Fibroblast of skin of left quadriceps (primary cell): ENCODE results near the gene WNT9B.
"Not testable (repeated sequence)": the region's sequence is repeated elsewhere in the genome, so short reads cannot be mapped to it uniquely, and the experiment has no call there.

Experiments
- DNase-seq, 2 experiments: peaks; one replicate each; pipeline ENCODE4 v3.0.0-alpha.2; 2013; ENCODE audit warnings: low read depth in 2 of 2

The WNT9B gene

DNA sequence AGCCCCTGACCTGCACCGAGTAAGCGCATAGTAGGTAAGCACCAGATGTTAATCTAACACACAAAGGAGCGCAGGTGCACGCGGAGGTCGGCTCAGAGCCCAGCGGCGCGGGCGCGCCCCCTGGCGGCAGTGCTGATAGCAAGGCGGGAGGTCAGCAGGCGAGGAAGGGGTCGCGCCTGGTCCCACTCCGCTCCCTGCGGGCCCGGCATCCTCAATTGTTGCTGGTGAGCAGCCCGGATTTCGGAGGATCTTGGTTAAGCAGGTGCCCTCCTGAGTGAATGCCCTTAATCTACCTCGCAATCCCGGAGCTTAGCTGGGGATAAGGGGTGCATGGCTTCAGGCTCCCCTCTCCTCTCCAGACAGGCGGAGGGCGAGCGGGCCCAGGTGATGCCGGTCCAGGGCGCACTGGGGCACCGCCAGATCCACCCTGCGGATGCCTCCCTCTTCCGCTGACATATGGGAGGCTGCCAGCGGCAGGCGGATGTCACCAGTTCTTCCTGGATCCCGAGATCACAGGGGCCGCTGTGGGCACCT, 28.9 kb upstream of the WNT9B start:
- no peak for DNase-seq

- no peak for DNase-seq
These were observed 27.7 kb upstream of the WNT9B start for GRCh38 chr17:46823657-46824056.

DNA sequence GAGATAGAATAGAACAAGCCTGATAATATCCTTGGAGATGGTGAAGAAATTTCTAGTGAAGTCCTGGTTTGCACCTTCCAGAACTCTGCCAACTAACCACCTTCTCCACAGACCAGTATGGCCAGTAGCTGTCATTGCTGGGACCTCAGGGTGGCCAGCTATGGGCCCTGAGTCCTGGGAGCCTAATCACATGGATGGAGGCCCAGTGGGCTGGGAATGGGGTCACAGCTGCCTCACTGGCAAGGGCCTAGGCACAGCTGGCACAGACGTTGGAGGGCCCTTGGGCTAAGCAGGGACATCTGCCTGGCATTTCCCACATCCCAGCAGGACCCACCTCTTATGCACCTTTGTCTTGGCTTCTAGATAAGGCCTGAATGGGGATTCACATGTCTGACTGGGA, 25.3 kb upstream of the WNT9B start:
- DNase-seq: no peak

GRCh38 chr17:46827274-46827673, 24.1 kb upstream of the WNT9B start:
- DNase-seq: no peak

GRCh38 chr17:46831573-46832330, 19.6 kb upstream of the WNT9B start:
- DNase-seq: no peak

DNA sequence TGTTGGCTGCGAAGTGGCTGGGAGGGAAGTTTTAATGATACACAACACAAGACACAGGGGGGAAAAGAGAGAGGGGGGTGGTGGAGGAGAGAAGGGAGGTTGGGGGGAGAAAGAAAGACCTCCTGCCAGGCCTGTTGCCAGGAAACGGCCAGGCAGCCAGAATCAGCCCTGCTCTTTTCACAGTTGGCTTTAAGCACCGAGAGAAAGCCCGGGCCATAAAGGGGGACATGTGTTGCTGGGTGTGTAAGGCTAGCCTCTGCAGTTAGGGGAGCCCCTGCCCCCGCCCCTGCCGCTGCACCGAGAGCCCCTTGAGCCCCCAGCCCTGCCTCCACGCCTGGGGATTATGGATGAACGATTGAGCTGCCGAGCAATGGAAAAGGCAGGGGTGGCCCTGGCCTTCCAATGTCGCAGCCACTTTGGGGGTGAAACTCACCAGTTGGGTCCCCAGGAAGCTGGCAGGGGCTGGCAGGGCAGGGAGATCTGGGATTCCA, 19.0 kb upstream of the WNT9B start:
- no peak for DNase-seq

DNA sequence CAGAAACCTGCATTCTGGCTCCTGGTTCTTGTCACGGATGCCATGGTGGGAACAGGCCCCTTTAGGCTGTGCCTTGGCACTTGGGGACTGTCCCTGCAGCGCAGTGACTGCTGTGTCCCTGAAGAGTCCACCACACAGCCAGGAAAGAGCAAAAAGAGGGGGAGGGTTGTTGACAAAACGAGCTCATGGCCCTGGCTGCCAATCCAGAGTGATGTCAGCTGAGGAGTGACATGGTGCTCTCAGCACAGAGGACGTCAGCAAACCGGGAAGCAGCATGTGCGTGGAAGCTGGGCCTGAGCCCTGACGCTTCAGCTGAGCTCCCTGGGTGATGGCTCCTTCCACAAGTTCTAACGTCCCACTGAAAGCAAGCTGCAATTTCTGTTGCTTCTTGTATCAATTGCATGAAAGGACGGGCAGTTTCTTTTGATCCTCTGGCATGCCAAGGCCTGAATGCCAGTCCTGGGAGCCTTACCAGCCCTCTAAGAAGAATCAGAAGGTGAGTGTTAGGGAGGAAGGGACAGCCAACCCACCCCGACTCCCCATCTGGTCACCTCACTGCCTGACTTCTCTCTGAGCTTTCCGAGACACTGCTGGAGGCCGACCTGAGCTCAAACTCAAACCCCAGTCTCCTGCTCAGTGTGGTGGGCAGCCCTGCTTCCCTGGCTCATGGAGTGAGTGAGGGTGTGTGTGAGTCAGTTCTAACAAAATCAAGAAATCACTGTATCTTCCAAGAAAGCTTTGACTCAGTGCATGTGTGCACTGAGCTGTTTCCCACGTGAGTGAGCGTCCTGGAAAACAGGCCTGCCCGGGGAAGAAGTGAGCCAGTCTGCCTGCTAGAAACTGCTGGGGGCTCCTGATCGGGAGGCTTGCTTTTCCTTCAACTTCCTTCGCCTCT, 18.2 kb upstream of the WNT9B start:
- DNase-seq: peak; percentile 47 to 48

DNA sequence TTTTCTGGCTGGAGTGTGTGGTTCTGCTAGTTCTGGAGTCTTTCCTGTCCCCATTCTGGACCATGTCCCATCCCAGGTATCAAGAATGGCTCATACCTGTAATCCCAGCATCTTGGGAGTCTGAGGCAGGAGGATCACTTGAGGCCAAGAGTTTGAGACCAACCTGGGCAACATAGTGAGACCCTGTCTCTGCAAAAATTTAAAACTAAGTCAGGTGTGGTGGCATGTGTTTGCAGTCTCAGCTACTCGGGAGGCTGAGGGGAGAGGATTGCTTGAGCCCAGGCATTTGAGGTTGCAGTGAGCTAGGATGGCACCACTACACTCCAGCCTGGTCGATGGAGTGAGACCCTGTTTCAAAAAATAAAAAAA, 17.6 kb upstream of the WNT9B start:
- DNase-seq: no peak

- DNase-seq: no peak
These were observed 16.5 kb upstream of the WNT9B start for GRCh38 chr17:46834846-46835245.

DNA sequence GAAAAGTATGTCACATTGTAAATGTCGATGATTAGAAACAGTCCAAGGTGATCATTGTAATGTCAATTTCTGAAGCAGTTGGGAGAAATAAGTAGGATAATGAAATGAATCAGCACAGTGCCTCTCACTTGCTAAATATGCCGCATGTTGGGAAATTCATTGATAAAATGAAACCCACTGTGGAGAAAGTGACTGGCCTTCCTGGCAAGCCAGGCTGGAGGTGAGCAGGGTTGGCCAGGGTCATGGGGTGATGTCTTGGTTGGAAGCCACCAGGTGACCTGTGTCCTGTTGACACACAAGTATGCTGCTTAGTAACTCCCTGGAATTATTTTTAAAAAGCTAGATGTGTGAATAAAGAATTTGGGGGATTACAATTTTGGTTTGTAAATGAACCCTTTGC, 14.9 kb upstream of the WNT9B start:
- DNase-seq: no peak

GRCh38 chr17:46837521-46837920, 13.9 kb upstream of the WNT9B start:
- DNase-seq: no peak

DNA sequence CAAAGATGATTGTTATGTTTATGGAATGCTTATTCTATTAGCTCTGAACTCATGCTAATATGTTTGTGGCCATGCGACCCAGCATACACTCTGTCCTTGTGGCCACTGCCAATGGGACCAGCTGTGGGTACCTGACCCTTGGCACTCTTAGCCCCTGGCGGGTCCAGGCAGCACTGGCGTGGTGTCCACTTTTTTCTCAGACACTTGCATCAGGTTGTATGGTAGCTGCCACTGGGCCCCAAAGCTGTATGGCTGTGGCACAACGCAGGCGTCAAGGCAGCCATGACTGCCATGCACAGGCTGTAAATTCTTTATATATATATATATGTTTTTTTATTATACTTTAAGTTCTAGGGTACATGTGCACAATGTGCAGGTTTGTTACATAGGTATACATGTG, 12.2 kb upstream of the WNT9B start:
- no peak for DNase-seq

- DNase-seq: not testable (repeated sequence)
These were observed 10.8 kb upstream of the WNT9B start for GRCh38 chr17:46840596-46840995.

DNA sequence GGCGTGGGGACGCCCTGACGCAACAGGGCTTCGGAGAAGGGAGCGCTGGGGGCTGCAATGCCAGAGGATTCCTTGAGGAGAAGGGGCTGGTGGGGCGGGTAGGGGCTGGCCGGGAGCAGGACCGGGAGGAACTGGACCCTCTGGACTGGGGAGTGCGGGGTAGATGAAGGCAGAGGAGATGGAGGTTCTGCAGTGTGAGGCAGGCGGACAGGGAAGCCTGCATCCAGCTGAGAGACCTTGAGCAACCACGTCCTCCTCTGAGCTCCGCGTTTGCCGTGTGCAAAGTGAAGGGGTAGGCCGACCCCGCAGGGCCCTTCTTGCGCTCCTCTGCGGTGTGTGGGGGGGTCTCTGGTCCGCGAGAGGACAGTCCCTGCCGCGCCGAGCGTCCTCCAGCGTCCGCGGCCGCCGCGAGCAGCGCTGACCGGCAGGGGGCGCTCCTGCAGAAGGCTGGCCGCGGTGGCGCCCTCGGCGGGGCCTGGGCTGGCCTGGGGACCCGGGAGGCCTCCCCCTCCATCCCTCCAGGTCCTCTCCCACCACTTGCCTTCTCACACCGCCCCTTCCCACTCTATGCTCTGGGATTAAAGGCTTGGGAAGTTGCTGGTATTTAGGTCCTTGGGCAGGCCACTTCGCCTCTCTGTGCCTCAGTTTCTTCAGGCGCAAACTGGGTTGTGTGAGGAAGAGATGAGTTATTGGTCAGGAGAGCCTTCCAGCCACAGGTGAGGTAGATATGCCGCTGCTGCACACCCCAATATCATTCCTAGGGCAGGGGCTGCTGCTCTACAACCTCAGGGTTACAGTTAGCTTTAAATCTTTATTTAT, 9.6 kb upstream of the WNT9B start:
- no peak for DNase-seq

- DNase-seq: no peak
These were observed 8.5 kb upstream of the WNT9B start for GRCh38 chr17:46842835-46843234.

DNA sequence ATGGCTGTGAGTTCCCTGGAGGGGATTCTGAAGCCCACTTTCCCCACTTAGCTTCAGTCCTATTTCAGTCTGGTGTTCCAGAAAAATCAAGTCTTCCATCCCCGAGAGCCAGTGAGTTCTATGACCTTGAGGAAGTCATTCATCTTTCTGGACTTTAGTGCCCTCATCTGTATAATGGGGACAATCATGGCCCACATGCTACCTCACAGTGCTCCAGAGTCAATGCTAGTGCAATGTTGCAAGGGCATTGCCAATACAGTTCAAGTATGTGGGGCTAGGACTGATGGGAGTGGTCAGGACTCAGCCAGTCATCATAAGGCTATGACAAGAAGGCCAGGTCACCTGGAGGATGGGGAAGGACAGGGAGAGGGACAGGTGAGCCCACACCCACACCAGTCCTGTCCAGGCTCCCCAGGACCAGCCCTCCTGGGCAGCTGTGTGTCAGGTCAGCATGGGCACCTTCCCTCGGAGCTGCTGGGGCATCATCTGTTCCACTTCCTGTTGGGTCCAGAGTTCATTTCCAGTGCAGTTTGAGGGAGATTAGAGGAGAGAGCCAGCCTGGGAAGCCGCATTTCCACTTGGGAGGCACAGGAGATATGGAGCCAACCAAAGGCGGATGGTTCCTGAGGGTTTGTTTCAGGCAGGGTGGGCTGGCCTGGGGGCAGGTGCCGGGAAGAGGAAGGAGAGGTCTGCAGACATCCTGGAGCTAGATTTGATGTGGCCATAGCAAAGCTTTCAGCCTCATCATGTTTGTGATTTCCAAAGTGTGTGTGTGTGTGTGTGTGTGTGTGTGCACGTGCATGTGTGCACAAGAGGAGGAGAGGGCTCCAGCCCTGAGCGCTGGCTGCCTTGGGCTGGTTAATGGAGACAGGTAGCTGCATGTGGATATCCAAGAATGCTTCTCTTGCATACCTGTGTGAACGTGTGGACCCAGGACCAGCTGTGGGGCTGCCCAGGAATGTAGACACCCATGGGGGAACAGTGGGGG, 3.9 kb upstream of the WNT9B start:
- DNase-seq: no peak

DNA sequence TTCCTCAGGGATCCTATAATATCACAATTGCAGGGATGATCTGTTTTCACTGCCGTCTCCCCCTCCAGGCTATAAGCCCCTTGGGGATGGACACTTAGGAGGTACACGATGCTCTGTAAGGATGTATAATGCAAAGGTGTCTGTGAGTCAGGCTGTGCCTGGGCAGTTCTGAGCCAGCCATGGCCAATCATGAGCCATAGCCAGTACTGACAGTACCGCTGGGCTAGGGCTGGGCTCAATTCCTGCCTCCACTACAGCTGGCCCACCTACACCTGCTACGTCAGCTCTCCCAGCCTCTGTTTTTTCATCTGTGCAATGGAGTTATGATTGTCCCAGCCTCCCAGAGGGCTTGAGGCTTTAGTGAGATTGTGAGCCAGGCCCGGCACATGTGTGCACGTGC, 2.8 kb upstream of the WNT9B start:
- DNase-seq: no peak

DNA sequence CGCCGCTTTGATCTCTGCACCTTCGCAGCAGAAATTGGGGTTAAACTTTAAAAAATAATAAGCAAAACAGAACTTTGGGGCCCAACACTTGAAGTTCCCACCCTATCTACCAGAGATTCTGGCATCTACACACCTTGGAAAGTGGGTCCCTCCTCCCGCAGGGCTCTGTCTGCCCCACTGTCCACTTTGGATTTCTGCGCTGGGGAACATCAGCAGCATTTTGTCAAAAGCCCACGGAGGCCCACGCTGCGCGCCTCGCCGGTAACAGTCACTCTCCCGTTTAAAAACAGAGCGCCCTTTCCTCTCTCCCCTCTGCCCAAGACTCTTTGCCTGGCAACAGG, 725 bp upstream of the WNT9B start:
- DNase-seq: no peak

- peak in 1 of 2 experiments; percentile 31 for DNase-seq
These were observed 2.6 kb downstream of the WNT9B start for GRCh38 chr17:46853896-46854444.

GRCh38 chr17:46854515-46854914, 3.1 kb downstream of the WNT9B start:
- DNase-seq: no peak
